Cardiac fibroblast (primary cell): Measurements from ENCODE around the gene ING5.
"Not testable (repeated sequence)": the region's sequence is repeated elsewhere in the genome, so short reads cannot be mapped to it uniquely, and the experiment has no call there.

Source experiments
- DNase-seq, 2 donors: peaks; one replicate each; pipeline versions ENCODE4 v3.0.0 to v3.0.0-alpha.2; 2010; ENCODE audit warnings: low read depth in 2 of 2
- H3K4me3 ChIP-seq, 2 donors: replicated peaks in 1 of 2; 1 replicate in 1 of 2; 2 replicates in 1 of 2; pipeline ENCODE4 v1.5.1; 2011; ENCODE audit warnings: low read depth in 2 of 2, low read length in 2 of 2, mild to moderate bottlenecking in 2 of 2, moderate library complexity in 1 of 2
- TF ChIP-seq, protein P1 (sequence below): IDR thresholded peaks from one replicate; pipeline ENCODE4 v1.5.1; 2011; ENCODE audit warnings: low read depth, mild to moderate bottlenecking, low read length, inconsistent platforms

ING5 gene

DNA sequence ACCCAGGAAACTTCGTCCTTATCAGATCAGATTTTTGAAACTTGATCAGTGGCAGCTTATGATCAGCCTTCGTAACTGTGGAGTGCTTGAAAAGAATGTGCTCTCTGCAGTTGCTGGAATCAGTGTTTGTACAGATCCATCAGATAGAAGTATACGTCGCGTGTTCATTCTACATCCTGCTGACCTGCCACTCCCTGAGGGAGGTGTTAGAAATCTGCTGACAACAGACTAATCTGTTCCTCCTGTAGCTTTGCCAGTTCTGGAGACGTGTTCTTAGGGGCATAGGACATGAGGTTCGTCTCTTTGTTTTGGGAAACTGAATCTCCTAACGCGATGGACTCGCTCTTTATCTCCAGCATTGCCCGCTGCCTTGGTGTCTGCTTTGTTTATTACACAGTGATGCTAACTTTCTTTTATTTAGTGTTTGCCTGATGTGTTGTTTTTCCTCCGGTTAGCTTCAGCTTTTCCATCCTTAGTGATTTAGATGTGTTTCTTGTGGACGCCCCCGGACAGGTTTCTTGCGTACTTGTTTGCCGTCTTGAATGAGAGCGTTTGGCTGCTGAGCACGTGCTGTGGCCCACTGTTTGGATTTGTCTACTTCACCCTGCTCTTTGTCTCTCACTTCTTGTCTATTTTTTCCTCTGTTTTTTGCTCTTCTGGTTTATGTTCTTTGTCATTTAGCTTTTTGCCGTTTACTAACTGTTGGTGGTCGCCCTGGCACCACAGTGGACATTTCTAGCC, 57.4 kb downstream of the ING5 start:
- H3K4me3 ChIP-seq = no peak overlapping the region
- no peak for DNase-seq
- TF ChIP-seq, protein P1, sequence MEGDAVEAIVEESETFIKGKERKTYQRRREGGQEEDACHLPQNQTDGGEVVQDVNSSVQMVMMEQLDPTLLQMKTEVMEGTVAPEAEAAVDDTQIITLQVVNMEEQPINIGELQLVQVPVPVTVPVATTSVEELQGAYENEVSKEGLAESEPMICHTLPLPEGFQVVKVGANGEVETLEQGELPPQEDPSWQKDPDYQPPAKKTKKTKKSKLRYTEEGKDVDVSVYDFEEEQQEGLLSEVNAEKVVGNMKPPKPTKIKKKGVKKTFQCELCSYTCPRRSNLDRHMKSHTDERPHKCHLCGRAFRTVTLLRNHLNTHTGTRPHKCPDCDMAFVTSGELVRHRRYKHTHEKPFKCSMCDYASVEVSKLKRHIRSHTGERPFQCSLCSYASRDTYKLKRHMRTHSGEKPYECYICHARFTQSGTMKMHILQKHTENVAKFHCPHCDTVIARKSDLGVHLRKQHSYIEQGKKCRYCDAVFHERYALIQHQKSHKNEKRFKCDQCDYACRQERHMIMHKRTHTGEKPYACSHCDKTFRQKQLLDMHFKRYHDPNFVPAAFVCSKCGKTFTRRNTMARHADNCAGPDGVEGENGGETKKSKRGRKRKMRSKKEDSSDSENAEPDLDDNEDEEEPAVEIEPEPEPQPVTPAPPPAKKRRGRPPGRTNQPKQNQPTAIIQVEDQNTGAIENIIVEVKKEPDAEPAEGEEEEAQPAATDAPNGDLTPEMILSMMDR = no peak

DNA sequence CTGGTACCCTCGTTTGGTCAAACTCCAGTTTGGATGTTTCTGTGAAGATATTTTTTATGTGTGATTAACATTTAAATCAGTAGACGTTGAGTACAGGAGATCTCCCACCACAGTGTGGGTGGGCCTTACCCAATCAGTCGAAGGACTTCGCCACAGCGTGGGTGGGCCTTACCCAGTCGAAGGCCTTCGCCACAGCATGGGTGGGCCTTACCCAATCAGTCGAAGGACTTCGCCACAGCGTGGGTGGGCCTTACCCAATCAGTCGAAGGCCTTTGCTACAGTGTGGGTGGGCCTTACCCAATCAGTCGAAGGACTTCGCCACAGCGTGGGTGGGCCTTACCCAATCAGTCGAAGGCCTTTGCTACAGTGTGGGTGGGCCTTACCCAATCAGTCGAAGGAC, 58.1 kb downstream of the ING5 start:
- H3K4me3 ChIP-seq, DNase-seq: not testable (repeated sequence)

DNA sequence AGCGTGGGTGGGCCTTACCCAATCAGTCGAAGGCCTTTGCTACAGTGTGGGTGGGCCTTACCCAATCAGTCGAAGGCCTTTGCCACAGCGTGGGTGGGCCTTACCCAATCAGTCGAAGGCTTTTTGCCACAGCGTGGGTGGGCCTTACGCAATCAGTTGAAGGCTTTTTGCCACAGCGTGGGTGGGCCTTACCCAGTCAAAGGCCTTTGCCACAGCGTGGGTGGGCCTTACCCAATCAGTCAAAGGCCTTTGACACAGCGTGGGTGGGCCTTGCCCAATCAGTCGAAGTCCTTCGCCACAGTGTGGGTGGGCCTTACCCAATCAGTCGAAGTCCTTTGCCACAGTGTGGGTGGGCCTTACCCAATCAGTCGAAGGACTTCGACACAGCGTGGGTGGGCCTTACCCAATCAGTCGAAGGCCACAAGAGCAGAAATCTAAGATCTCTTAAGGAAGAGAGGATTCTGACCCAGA, 58.5 kb downstream of the ING5 start:
- DNase-seq = no peak
- H3K4me3 ChIP-seq = no peak overlapping the region
- TF ChIP-seq, protein P1 = no peak

DNA sequence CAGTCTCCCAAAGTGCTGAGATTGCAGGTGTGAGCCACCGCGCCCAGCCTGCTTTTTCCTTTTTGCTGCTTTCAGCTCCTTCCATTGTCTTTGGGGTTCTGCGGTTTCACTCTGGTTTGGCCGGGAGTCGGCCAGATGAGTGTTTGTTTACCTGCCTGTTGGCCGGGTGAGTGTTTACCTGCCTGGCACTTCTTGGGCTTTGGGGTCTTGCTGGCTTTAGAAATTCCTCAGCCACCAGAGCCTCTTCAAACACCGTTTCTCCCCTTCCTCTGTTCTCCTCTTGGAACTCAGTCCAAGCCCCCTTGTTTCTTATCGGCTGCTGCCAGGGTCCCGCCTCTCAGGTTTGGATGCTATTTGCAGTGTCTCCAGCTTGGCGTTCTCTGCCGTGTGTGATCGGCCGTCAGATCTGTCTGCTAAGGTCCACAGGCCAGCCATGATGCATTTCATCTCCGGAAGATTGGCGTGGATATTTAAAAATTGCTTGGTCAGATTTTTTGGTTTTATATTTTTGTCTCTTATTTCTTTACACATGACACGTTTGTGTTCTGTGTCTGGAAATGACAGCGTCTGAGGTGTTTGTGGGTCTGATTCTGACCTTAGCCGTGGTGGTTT, 60.6 kb downstream of the ING5 start:
- DNase-seq = no peak
- TF ChIP-seq, protein P1 = no peak
- H3K4me3 ChIP-seq = no peak overlapping the region

DNA sequence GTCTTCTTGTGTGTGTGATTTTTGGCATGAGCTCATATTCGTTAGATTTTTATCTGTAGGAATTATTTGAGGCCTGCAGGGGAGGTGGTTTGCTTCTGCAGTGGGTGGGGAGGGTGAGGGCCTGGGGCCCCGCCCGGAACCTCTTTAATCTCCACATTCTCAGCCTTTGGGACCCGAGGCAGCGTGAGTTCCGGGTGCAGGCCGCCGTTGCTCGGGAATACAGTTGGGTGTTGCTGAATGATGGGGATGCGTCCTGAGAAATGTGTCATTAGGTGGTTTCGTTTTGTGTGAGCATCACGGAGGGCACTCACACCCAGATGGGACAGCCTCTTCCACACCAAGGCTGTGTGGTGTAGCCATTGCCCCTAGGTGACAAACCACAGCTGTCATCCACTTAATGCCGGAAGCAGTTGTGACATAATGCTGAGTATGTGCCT, 61.1 kb downstream of the ING5 start:
- DNase-seq = no peak
- no peak overlapping the region for H3K4me3 ChIP-seq
- TF ChIP-seq, protein P1 = no peak

DNA sequence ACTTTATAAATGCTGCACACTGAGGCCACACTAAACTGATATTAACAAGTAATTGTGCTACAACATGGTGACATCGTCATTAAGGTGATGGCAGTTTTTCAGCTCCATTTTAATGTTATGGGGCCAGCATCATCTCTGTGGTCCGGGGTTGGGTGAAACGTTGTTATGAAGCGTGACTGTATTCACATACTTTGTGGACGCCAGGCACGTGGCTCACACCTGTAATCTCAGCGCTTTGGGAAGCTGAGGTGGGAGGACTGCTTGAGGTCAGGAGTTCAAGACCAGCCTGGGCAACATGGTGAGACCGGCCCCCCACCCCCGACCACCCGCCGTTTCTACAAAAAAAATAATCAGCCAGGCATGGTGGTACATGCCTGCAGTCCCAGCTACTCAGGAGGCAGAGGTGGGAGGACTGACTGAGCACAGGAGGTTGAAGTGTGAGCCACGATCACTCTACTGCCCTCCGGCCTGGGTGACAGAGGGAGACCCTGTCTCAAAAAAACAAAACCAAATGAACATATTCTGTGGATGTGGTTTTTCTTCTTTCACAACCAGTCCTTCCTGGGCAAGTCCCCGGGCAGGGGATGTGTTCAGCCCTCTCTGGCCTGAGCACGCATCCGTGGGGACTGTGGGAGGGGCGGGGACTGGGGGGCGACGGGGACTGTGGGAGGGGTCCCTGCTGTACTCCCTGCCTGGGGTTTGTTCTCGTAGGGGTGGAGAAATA, 61.9 kb downstream of the ING5 start:
- DNase-seq = no peak
- TF ChIP-seq, protein P1 = no peak
- no peak overlapping the region for H3K4me3 ChIP-seq
